Skeletal muscle cell (primary cell): Measurements from ENCODE around the gene IRAK1BP1.
"Not testable (repeated sequence)": the region's sequence is repeated elsewhere in the genome, so short reads cannot be mapped to it uniquely, and the experiment has no call there.

Experiments used
- DNase-seq: peaks from one replicate; pipeline ENCODE4 v3.0.0-alpha.2; 2010; ENCODE audit warnings: low read depth
- H3K4me3 ChIP-seq: 2 replicates; pipeline ENCODE4 v1.5.1; 2011; ENCODE audit warnings: low read depth, mild to moderate bottlenecking, control low read depth, low read length, moderate library complexity

The IRAK1BP1 gene

DNA sequence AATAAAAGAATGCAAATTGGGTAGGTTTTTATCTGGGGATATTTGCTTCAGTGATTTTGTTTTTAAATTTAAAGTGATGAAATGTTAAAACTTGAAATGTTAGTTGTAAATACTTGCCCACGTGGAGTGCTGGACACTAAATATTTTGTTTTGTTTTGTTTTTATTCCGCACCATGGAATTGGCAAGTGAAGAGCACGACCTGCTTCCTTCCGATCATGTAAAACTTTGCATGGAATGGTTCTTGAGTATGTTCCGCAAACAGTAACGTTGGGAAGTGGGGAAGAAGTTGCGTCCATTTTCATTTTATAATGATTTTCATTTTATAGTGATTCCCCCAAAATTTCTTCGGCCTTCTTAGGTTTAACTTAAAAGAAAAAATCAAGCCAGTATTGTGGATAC, 765 bp downstream of the IRAK1BP1 start:
- H3K4me3 ChIP-seq = peak overlapping the region; percentile 98
- DNase-seq = no peak

DNA sequence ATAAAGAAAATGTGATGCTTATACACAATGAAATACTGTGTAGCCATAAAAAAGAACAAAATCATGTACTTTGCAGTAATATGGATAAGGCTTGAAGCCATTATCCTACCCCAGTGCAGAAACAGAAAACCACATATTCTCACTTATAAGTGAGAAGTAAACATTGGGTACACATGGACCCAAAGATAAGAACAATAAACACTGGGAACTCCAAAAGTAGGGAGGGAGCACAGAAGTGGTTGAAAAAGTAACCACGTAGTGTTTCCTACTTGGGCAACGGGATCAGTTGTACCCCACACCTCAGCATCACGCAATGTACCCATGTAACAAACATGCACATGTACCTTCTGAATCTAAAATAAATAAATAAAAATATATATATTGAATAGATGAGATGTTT, 8.2 kb downstream of the IRAK1BP1 start:
- no peak overlapping the region for H3K4me3 ChIP-seq
- no peak for DNase-seq

DNA sequence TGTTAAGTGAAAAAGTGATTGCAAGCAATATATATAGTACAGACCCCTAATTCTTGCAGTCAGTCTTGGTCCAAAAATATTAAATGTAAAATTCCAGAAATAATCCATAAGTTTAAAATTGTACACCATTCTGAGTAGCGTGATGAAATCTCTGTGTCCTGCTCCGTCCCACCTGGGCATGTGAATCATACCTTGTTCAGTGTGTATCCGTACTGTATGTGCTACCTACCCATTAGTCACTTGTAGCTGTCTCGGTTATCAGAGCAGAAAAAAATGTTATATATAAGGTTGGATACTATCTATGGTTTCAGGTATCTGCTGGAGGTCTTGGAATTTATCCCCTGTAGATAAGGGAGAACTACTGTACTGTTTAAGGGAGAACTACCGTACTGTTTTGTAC, 16.3 kb downstream of the IRAK1BP1 start:
- no peak for DNase-seq
- H3K4me3 ChIP-seq = no peak overlapping the region

DNA sequence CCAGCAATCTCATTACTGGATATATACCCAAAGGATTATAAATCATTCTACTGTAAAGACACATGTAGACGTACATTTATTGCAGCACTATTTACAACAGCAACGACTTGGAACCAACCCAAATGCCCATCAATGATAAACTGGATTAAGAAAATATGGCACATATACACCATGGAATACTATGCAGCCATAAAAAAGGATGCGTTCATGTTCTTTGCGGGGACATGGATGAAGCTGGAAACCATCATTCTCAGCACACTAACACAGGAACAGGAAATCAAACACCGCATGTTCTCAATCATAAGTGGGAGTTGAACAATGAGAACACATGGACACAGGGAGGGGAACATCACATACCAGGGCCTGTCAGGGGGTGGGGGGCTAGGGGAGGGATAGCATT, 22.6 kb downstream of the IRAK1BP1 start:
- H3K4me3 ChIP-seq, DNase-seq: not testable (repeated sequence)

DNA sequence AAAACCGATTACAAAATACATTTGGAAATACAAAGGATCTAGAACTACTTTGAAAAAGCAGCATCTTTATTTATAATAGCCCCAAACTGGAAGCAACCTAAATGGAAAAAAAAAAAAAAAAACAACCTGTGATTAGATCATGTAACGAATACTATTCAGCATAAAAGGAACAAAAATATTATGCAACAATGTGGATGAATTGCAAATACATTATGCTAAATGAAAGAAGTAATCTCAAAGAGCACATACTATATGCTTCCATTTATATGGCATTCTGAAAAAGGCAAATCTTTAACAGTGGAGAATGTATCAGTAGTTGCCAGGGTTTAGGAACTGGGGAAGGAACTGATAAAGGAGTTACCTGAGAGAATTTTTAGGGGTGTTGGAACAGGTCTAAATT, 28.9 kb downstream of the IRAK1BP1 start:
- H3K4me3 ChIP-seq = no peak overlapping the region
- DNase-seq = no peak

DNA sequence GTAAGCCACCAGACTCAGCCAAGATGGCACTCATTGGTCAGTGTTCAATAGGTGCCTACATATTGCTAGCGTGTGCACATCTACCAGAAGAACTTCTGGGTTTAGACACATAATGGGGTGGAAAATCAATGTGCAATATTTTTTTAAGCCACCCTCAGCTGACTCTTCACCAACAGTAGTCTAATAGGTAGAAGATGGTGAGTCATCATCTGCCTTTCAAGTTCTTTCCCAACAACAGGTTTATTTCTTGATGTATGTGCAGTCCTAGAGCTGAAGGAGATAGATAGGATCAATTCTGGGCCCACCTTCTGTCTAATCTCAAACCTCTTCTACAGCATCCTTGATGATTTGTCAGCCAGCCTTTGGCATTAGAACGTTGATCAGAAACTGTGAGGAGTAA, 41.3 kb downstream of the IRAK1BP1 start:
- no peak overlapping the region for H3K4me3 ChIP-seq
- no peak for DNase-seq

DNA sequence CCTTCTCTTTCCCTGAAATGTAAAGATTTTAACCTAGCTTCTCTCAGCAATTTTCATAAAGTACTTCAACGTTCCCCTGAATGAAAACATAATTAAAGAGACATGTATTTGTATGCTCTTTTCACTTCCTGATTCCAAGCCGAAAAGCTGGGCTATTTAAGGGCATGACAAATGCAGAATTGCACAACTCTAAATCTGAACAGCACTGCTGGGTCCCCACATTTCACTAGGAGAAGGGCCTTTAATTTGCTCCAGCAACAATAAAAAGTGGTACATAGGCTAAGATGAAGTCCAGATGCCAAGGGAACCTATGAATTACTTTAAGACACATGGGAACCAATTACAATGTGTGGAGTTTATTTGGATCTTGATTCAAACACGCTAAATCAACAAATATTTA, 42.0 kb downstream of the IRAK1BP1 start:
- H3K4me3 ChIP-seq = no peak overlapping the region
- peak; percentile 32 for DNase-seq

DNA sequence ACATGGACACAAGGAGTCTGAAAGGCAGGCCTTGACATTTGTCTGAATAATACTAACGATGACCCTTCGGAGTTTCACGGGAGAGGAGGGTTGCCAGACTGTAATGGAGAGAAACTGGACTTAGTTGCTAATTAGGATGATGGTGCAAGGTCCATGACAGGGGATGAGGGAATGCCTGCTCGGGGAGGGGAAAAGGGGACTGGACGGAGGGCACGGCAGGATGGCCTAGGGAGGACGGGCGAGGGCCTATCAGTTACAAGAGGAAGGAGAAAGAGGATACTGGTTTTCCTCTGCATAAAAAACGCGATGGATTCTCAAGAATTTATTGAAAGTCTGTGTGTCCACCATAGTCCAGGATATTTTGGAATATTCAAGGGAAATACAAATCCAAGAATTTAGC, 42.7 kb downstream of the IRAK1BP1 start:
- no peak for DNase-seq
- no peak overlapping the region for H3K4me3 ChIP-seq

DNA sequence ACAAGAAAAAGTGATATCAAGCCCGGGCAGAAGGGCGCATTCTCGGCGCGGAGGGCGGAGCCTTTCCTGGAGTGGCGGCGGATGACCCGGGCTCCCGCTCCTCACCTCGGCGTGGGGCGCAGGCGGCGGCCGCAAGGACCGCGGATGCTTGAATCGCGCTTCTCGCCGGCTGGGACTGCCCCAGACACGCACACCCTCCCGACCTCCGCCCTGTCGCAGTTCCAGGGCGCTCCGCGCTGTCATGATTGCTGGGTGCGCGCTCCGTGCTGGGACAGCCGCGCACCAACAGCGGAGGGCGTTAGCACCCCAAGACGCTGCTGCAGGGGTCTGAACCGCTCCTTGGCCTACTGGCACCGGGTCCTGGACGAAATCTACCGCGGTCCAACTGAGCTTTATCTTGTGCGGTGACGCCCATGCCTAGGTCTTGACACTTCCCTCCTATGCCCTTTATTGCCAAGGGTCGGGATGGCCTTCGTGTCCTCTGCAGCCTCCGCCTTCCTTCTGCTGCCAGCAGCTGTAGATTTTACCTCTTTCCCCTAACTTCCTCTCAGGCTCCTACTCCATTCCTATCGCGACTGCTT, 43.3 kb downstream of the IRAK1BP1 start:
- peak overlapping the region; percentile 54 for H3K4me3 ChIP-seq
- no peak for DNase-seq

DNA sequence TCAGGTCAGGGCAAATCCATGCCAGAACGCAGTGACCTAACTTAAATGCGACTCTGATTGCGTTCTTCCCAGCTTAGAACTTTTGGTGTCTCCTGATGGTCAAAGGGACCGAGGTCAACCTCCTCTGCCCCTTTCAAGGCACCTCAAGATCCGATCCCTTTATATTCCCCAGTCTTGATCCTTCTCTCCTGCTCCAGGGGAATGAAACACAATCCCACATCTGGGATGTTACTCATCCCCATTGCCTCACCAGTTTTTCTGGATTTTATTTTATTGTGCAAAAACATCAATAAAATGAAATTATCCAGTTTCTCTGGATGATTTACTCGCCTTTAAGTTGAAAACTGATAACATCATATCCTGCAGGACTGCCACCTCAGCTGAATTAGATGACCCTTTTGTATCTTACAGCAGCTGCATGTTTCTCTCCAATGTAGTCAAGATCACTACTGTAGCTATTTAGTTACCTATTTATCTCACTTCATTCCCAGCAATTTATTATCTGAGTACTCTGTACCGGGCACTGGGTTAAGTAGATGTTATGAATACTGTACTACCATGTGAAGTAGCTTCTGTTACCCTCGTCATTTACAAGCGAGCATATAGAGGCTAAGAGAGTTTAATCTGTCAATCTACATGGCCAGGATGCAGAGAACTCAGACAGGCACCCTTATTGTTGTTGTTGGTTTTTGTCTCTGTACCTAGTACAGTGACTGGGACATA, 44.0 kb downstream of the IRAK1BP1 start:
- DNase-seq = no peak
- peak overlapping the region; percentile 54 for H3K4me3 ChIP-seq

DNA sequence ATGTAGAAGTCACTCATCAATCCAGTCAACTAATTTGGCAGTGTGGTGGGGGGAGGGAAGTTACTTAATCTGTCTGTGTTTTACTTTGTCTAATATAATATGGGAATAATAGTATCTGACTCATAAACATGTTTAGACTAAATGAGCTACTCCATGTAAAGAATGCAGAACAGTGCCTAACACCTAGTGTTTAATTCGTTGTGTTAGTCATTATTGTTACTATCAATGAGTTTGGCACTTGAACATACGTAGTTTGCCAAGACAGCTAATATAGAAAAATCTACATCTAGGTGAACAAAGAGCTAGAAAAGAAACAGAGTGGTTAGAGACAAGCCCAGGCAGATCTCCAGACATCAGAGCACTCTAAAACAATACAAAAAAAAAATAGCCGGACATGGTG, 49.1 kb downstream of the IRAK1BP1 start:
- no peak for DNase-seq
- H3K4me3 ChIP-seq = no peak overlapping the region

DNA sequence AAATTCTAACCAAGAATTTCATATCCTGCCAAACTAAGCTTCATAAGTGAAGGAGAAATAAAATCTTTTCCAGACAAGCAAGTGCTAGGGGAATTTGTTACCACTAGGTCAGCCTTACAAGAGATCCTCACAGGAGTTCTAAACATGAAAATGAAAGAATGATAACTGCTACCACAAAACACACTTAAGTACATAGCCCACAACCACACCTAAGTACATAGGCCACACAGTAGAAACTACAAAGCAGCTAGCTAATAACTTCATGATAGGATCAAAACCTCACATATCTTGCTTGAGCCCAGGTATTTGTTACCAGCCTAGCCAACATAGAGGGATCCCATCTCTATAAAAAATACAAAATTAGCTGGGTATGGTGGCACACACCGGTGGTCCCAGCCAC, 50.4 kb downstream of the IRAK1BP1 start:
- H3K4me3 ChIP-seq = no peak overlapping the region
- DNase-seq = no peak

DNA sequence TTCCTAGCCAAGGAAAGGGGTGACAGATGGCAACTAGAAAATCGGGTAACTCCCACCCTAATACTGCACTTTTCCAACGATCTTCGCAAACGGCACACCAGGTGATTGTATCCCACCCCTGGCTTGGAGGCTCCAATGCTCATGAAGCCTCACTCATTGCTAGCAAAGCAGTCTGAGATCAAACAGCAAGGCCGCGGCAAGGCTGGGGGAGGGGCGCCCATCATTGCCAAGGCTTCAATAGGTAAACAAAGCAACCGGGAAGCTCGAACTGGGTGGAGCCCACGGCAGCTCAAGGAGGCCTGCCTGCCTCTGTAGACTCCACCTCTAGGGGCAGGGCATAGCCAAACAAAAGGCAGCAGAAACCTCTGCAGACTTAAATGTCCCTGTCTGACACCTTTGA, 53.8 kb downstream of the IRAK1BP1 start:
- not testable (repeated sequence) for H3K4me3 ChIP-seq, DNase-seq

DNA sequence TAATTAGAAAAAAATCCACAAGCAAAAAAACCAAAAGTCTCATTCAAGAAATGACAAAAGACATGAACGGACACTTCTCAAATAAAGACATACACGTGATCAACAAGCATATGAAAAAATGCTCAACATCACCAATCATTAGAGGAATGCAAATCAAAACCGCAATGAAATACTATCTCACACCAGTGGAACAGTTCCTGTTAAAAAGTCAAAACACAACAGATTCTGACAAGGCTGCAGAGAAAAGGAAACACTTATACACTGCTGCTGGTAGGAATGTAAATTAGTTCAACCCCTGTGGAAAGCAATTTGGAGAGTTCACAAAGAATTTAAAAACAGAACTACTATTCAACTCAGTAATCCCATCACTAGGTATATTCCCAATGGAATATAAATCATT, 58.0 kb downstream of the IRAK1BP1 start:
- no peak overlapping the region for H3K4me3 ChIP-seq
- DNase-seq = no peak

DNA sequence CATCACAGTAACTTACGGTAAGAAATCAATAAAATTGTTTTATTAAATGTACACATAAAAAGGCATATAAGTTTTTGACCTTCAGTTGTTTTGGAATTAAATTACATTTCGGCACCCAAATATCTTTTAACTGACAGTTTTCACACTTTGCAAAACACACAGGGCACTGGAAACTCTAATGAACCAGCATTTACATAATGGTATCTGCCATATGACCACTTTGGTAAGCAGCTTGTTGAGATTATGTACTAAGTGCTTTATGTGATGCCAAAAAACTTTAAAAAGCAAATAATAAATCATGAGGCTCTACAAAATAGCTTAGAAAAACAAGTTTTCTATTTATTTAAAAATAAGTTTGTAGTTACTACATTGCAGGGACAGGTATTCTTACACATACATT, 68.2 kb downstream of the IRAK1BP1 start:
- no peak overlapping the region for H3K4me3 ChIP-seq
- no peak for DNase-seq

DNA sequence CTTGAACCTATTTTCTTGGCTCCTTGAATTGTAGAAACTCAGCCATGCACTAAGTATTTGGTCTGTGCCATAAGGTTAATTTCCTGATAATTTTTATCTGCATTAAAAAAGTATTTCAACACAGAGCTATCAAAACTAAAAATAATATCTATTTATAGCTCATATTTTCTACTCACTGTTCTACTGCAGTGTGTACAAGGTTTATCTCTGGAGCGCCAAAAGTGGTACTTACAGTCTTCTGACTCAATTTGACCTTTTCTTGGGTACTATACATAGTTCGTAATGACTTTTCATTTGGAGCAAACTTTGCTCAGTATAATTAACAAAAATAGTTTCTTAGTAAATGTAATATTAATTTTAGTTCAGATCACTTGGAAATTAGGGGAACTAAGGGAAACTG, 69.2 kb downstream of the IRAK1BP1 start:
- H3K4me3 ChIP-seq = no peak overlapping the region

DNA sequence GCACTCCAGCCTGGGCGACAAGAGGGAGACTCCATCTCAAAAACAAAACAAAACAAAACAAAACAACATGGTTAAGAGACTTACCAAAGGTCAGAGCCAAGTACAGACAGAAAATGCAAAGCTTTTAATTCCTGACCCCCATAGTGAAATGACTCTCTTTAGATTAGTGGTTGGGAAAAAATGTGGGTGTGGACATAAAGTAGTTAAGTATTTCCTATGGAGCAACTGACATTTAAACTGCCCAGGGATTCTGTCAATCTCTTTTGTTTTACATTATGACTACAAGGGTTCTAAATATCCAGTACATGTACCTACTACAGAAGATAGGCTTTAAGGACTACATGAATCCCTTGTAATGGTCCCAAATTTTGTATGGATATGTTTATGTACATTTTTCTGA, 75.1 kb downstream of the IRAK1BP1 start:
- DNase-seq = no peak
- H3K4me3 ChIP-seq = no peak overlapping the region

More for the DNA sequence above, 69.2 kb downstream of the IRAK1BP1 start:
- no peak for DNase-seq

DNA sequence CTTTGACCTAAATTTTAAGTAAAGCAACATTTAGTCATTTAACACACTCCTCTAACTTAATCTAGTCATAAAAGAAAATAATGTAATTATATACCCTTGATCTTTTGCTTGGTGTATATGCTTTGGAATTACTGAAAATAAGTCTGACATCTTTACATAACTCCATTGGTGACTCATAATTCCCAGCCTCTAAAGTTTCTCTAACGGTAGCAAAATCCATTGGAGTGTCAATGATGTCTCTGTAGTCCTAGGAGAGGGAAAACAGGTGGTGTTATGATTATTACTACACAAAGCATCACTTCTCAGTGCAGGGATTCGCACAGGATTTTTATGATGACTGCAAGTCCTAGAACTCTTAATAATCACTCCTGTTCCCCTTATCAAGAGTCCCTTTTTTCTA, 80.2 kb downstream of the IRAK1BP1 start:
- no peak for DNase-seq
- H3K4me3 ChIP-seq = no peak overlapping the region

DNA sequence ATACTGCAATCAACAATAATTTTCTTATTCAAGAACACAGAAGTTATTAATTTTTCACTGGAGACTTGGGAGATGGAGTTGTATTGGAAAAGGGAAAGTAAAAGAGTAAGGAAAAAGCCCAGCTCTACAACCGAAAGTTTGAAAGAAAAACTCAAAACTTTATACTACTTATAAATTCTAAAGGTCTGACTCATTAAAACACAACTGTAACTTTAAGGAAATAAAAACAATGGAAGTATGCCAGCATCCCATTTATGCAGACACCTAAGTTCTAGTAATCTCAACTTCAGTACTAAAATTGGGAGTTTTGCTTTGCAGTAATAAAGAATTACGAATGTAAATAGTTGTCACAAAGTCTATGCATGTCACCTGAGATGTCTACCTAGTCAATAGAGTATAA, 80.6 kb downstream of the IRAK1BP1 start:
- H3K4me3 ChIP-seq = no peak overlapping the region
- peak; percentile 23 for DNase-seq

DNA sequence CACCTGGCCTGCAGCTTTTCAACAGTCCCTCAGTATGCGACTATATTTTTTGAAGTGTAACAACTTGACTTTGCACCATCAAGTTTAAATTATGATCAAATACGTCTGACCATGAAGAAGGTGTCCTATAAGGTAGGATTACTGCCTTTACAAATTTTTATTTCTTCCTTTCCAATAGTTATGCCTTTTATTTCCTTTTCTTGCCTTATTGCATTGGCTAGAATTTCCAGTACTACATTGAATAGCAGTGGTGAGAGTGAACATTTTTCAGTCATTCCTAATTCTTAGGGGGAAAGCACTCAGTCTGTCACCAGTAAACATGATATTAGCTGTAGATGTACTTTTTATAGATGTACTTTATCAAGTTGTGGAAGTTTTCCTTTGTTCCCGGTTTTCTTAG, 81.4 kb downstream of the IRAK1BP1 start:
- H3K4me3 ChIP-seq = no peak overlapping the region
- no peak for DNase-seq

DNA sequence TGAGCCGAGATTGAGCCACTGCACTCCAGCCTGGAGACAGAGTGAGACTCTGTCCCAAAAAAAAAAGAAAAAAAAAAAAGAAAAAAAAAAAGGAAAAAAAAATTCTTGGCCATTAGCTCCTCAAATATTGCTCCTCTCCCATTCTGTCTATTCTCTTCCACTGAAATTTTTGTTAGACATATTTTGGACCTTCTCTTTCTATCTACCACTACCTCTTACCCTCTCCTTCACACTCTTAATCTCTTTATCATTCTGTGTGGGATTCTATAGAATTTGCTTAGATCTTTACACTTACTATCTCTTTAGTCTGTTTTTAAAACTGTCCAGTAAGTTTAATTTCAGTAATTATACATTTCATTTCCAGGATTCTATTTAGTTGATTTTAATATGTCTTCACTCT, 85.0 kb downstream of the IRAK1BP1 start:
- H3K4me3 ChIP-seq = no peak overlapping the region
- DNase-seq = no peak
